A549 (cell line): ENCODE measurements around the gene DTD1. TPM values are rescaled to one million over a fixed set of nuclear protein-coding genes. Genes with fewer than 3 reads are reported as not detected.
A peak's percentile ranks its signal among the peaks of the same experiment; 100 is the strongest.

Experiments used
- ATAC-seq, 2 experiments: fragments of 200-7000 bp in 1 of 2; fragments of >200 bp in 1 of 2; cut with Nextera tagmentation in 1 of 2; cut with Tn5 transposase in 1 of 2; 3 replicates each; pipeline versions ENCODE4 v1.8.0 to v1.9.1; 2018 to 2020; ENCODE audit warnings: mild to moderate bottlenecking in 1 of 2, moderate library complexity in 1 of 2
- CTCF ChIA-PET: fragments of 300-600 bp; sonication (Branson Sonifier 250); formaldehyde crosslinking; extraction: SDS; loops from one replicate; lab custom pipeline; 2021; ENCODE audit warnings: antibody characterized with exemption, inconsistent platforms; lab: Yijun Ruan, JAX
- POLR2A ChIA-PET: fragments of 350-600 bp; formaldehyde crosslinking; extraction: SDS; loops from one replicate; lab custom pipeline; 2021; ENCODE audit warnings: antibody characterized with exemption, inconsistent platforms; lab: Yijun Ruan, JAX
- DNase-seq, 2 experiments: peaks; one replicate each; pipeline versions ENCODE4 v3.0.0 to v3.0.0-alpha.2; 2011 to 2016; ENCODE audit warnings: low read depth in 1 of 2, low spot score in 1 of 2
- FAIRE-seq: peaks from 2 replicates; lab custom pipeline; 2011; peaks lifted over from hg19 to GRCh38; lab: Jason Lieb, UNC
- H3K27ac ChIP-seq, 2 experiments: fragments of >200 bp; sonication (Bioruptor Twin); formaldehyde crosslinking; 3 replicates each; pipeline ENCODE4 v1.5.1; 2016 to 2017
- H3K4me1 ChIP-seq: fragments of >200 bp; sonication (Bioruptor Twin); formaldehyde crosslinking; 3 replicates; pipeline ENCODE4 v1.6.1; 2016
- H3K4me2 ChIP-seq: fragments of >200 bp; sonication (Bioruptor Twin); formaldehyde crosslinking; 3 replicates; pipeline ENCODE4 v1.6.1; 2016
- H3K4me3 ChIP-seq: fragments of >200 bp; sonication (Bioruptor Twin); formaldehyde crosslinking; 3 replicates; pipeline ENCODE4 v1.5.1; 2016
- H3K9me3 ChIP-seq: fragments of >200 bp; sonication (Bioruptor Twin); formaldehyde crosslinking; 3 replicates; pipeline ENCODE4 v1.6.1; 2016
- BHLHE40 ChIP-seq: IDR thresholded peaks from 2 replicates; pipeline ENCODE4 v1.6.1; 2012; ENCODE audit warnings: low read depth, low read length, inconsistent platforms
- CBX8 ChIP-seq: fragments of 200-600 bp; sonication (generic); IDR thresholded peaks from 2 replicates; pipeline ENCODE4 v1.6.1; 2016
- CHD2 ChIP-seq: fragments of 150-350 bp; IDR thresholded peaks from 2 replicates; pipeline ENCODE4 v1.6.1; 2014; ENCODE audit warnings: low read length; ENCODE audit not compliant: partially characterized antibody
- CTCF ChIP-seq: fragments of >200 bp; sonication (Bioruptor Twin); formaldehyde crosslinking; IDR thresholded peaks from 3 replicates; pipeline ENCODE4 v1.5.1; 2016
- ELK1 ChIP-seq: fragments of 150-350 bp; IDR thresholded peaks from 2 replicates; pipeline ENCODE4 v1.6.1; 2014; ENCODE audit warnings: low read depth, mild to moderate bottlenecking, low read length
- FOSL2 ChIP-seq, 2 experiments: fragments of 450-650 bp in 1 of 2; fragments of >200 bp in 1 of 2; sonication (Bioruptor Twin) in 1 of 2; formaldehyde crosslinking; IDR thresholded peaks; 2 replicates each; pipeline versions ENCODE4 v1.5.0 to v1.6.1; 2016 to 2020; ENCODE audit warnings: mild to moderate bottlenecking in 1 of 2, moderate library complexity in 1 of 2
- HDAC2 ChIP-seq: fragments of 200-600 bp; sonication (generic); IDR thresholded peaks from 2 replicates; pipeline ENCODE4 v1.6.1; 2016
- HEYL ChIP-seq: fragments of 250-450 bp; sonication (Bioruptor Pico); IDR thresholded peaks from 2 replicates; pipeline ENCODE4 v1.8.0; 2021; ENCODE audit warnings: mild to moderate bottlenecking, moderate library complexity
- HOXB5 ChIP-seq: fragments of 250-450 bp; sonication (Bioruptor Pico); IDR thresholded peaks from 2 replicates; pipeline ENCODE4 v1.5.0; 2020; ENCODE audit warnings: mild to moderate bottlenecking, moderate library complexity
- KDM1A ChIP-seq: fragments of 200-600 bp; sonication (generic); IDR thresholded peaks from 2 replicates; pipeline ENCODE4 v1.6.1; 2016; ENCODE audit warnings: low read depth, mild to moderate bottlenecking
- MAFK ChIP-seq: fragments of 450-650 bp; IDR thresholded peaks from 2 replicates; pipeline ENCODE4 v1.6.1; 2014; ENCODE audit not compliant: partially characterized antibody
- NPAS2 ChIP-seq: fragments of 250-450 bp; sonication (Bioruptor Pico); IDR thresholded peaks from 2 replicates; pipeline ENCODE4 v1.8.0; 2022; ENCODE audit warnings: mild to moderate bottlenecking, moderate library complexity, borderline replicate concordance
- PBX3 ChIP-seq: IDR thresholded peaks from 2 replicates; pipeline ENCODE4 v1.6.1; 2012
- RAD21 ChIP-seq, 2 experiments: fragments of >200 bp in 1 of 2; sonication (Bioruptor Twin) in 1 of 2; formaldehyde crosslinking in 1 of 2; IDR thresholded peaks in 1 of 2; conservative IDR thresholded peaks in 1 of 2; 2 replicates in 1 of 2; 3 replicates in 1 of 2; pipeline ENCODE4 v1.6.1; 2012 to 2018; ENCODE audit warnings: inconsistent platforms in 1 of 2
- RARB ChIP-seq: fragments of 250-450 bp; sonication (Bioruptor Pico); IDR thresholded peaks from 2 replicates; pipeline ENCODE4 v1.8.0; 2021; ENCODE audit warnings: mild to moderate bottlenecking, moderate library complexity
- RCOR1 ChIP-seq: fragments of 150-350 bp; IDR thresholded peaks from 2 replicates; pipeline ENCODE4 v1.6.1; 2014; ENCODE audit warnings: antibody characterized with exemption, low read length, low read depth
- TFCP2L1 ChIP-seq: fragments of 250-450 bp; sonication (Bioruptor Pico); IDR thresholded peaks from 2 replicates; pipeline ENCODE4 v1.5.0; 2021; ENCODE audit warnings: mild to moderate bottlenecking
- ZFP36 ChIP-seq: fragments of 450-650 bp; IDR thresholded peaks from 2 replicates; pipeline ENCODE4 v1.6.1; 2014; ENCODE audit warnings: borderline replicate concordance; ENCODE audit not compliant: partially characterized antibody
- ZSCAN20 ChIP-seq: fragments of 250-450 bp; sonication (Bioruptor Pico); IDR thresholded peaks from 2 replicates; pipeline ENCODE4 v1.8.0; 2022; ENCODE audit warnings: mild to moderate bottlenecking, moderate library complexity
- WGBS: methylation state at CpG from one replicate; pipeline ENCODE4 v1.1.6; 2017; ENCODE audit errors: missing lambda C conversion rate; 5-methylcytosine and 5-hydroxymethylcytosine counted together
- polyA plus RNA-seq, 4 experiments: library from polyadenylated mRNA; depleted of rRNA in 3 of 4; stranded (reverse); fragments of >200 nt; fragmentation: RNase III in 1 of 4; extraction: RNeasy Plus Mini Kit Qiagen cat#74134 plus additional on column Dnase treatment in 1 of 4; gene quantifications; 2 replicates in 3 of 4; 3 replicates in 1 of 4; pipeline ENCODE4 v1.2.3, GENCODE V29; 2011 to 2017

DTD1 gene
- polyA plus RNA-seq, 2 of the 4 experiments (the other 2 are of a cell fraction): 72.8 to 99.3 TPM

GRCh38 chr20:18621004-18621403, 33.1 kb downstream of the DTD1 start:
- ChIA-PET CTCF (interaction anchor here (0.9 kb wide), 1 partner anchor 11 kb away, joined by 3 read pairs; no protein-coding TSS in a partner anchor), POLR2A (no interaction called here)
- WGBS: 88% methylated on average over 5 of the region's 5 CpGs
- Histone ChIP-seq H3K27ac (no peak overlapping the region), H3K9me3 (peaks cover 8% of the 10 kb centered on the region; the same call in 1 of the 3 replicates), H3K4me3 (no peak overlapping the region), H3K4me1 (no peaks in the 10 kb centered on the region), H3K4me2 (no peak overlapping the region)
- DNase-seq (no peak), ATAC-seq (no peak), FAIRE-seq (no peak)
- TF ChIP-seq MAFK: peak; percentile 5
- TF ChIP-seq HOXB5: no peak
- TF ChIP-seq PBX3: no peak

- Histone ChIP-seq H3K4me1 (no peaks in the 10 kb centered on the region), H3K4me2 (no peak overlapping the region), H3K27ac (no peak overlapping the region), H3K4me3 (no peak overlapping the region), H3K9me3 (no peaks in the 10 kb centered on the region)
- no peak for DNase-seq
- ChIA-PET POLR2A (no interaction called here), CTCF (interaction anchor here (1.2 to 1.5 kb wide), 2 partner anchors 9 to 14 kb away, joined by 3 to 4 read pairs; no protein-coding TSS in a partner anchor)
- FAIRE-seq: no peak
- TF ChIP-seq ZFP36: no peak
- peak; percentile 71 for TF ChIP-seq MAFK
- TF ChIP-seq CBX8: no peak
- 88% methylated on average over 14 of the region's 14 CpGs for WGBS
- ATAC-seq: no peak
Measured at GRCh38 chr20:18623156-18623910, 35.5 kb downstream of the DTD1 start.

GRCh38 chr20:18624948-18625347, 37.1 kb downstream of the DTD1 start:
- DNase-seq: no peak
- Histone ChIP-seq H3K27ac (no peak overlapping the region), H3K9me3 (no peaks in the 10 kb centered on the region), H3K4me2 (no peak overlapping the region), H3K4me1 (no peaks in the 10 kb centered on the region), H3K4me3 (no peak overlapping the region)
- WGBS: 50% methylated on average over 2 of the region's 2 CpGs
- ChIA-PET CTCF (interaction anchor here (1.2 kb wide), 1 partner anchor 1037 kb away, joined by 3 read pairs; no protein-coding TSS in a partner anchor), POLR2A (no interaction called here)
- no peak for FAIRE-seq
- TF ChIP-seq ZSCAN20 (CRISPR knock-in tag): no peak
- ATAC-seq: no peak

GRCh38 chr20:18625907-18626655, 38.2 kb downstream of the DTD1 start:
- ChIA-PET CTCF (interaction anchor here (0.7 kb wide), 1 partner anchor 8 kb away, joined by 3 read pairs; no protein-coding TSS in a partner anchor), POLR2A (no interaction called here)
- WGBS: 79% methylated on average over 6 of the region's 6 CpGs
- ATAC-seq: no peak
- no peak for FAIRE-seq
- no peaks in the 10 kb centered on the region for H3K9me3 ChIP-seq
- H3K27ac ChIP-seq: no peak overlapping the region
- no peak overlapping the region for H3K4me3 ChIP-seq
- H3K4me2 ChIP-seq: no peak overlapping the region
- TF ChIP-seq KDM1A (no peak), RCOR1 (no peak), BHLHE40 (no peak), MAFK (no peak), HEYL (CRISPR knock-in tag) (no peak), RARB (no peak), RAD21 (conservative IDR thresholded peaks at IDR 0.05 in 1 of 2, IDR thresholded peaks at IDR 0.05 in 1 of 2) (no peak), CTCF (no peak), CHD2 (no peak), ZSCAN20 (CRISPR knock-in tag) (no peak), TFCP2L1 (CRISPR knock-in tag) (no peak), FOSL2 (IDR thresholded peaks at IDR 0.05) (no peak), FOSL2 (CRISPR knock-in tag; IDR thresholded peaks at IDR 0.05) (no peak), NPAS2 (CRISPR knock-in tag) (no peak), HDAC2 (no peak), ELK1 (no peak)
- no peaks in the 10 kb centered on the region for H3K4me1 ChIP-seq
- DNase-seq: no peak
